Measurements from ENCODE around the gene RALGAPA1. TPM values are rescaled to one million over a fixed set of nuclear protein-coding genes. Genes with fewer than 3 reads are reported as not detected.
"Not testable (repeated sequence)": the region's sequence is repeated elsewhere in the genome, so short reads cannot be mapped to it uniquely, and the experiment has no call there.

Gene RALGAPA1
- total RNA-seq, 1 experiment from 2014 or later, result 11.4 TPM

- no peaks in the 10 kb centered on the region for H3K36me3 ChIP-seq (replicated peaks; ENCODE audit: control insufficient read depth, insufficient read depth, low read length)
- H3K27me3 ChIP-seq (ENCODE audit: control insufficient read depth, insufficient read depth, low read length), result no peaks in the 10 kb centered on the region
- H3K4me3 ChIP-seq (ENCODE audit: insufficient read depth, low read depth, low read length), result no peak overlapping the region
- no peak for DNase-seq
These were observed 18.8 kb upstream of the RALGAPA1 start for GRCh38 chr14:35827678-35828472.

GRCh38 chr14:35826952-35827416, 17.9 kb upstream of the RALGAPA1 start:
- Histone ChIP-seq H3K27me3 (ENCODE audit: control insufficient read depth, insufficient read depth, low read length) (no peaks in the 10 kb centered on the region), H3K4me3 (ENCODE audit: insufficient read depth, low read depth, low read length) (peak overlapping the region; percentile 96), H3K36me3 (replicated peaks; ENCODE audit: control insufficient read depth, insufficient read depth, low read length) (no peaks in the 10 kb centered on the region)
- DNase-seq, result no peak

- H3K4me3 ChIP-seq (ENCODE audit: insufficient read depth, low read depth, low read length), result peak within 1 kb of the TSS; percentile 96
- no peaks in the 10 kb centered on the region for H3K27me3 ChIP-seq (ENCODE audit: control insufficient read depth, insufficient read depth, low read length)
- DNase-seq, result peak; percentile 98
- H3K36me3 ChIP-seq (replicated peaks; ENCODE audit: control insufficient read depth, insufficient read depth, low read length), result no peaks in the 10 kb centered on the region
These were observed 17.3 kb upstream of the RALGAPA1 start, which contains the start of gene BRMS1L for GRCh38 chr14:35826218-35826951. Gene BRMS1L, plus strand, starts transcription at chr14:35826338. Its CDS starts 179 bp downstream, at chr14:35826517.

GRCh38 chr14:35825968-35826217, 16.8 kb upstream of the RALGAPA1 start:
- Histone ChIP-seq H3K4me3 (ENCODE audit: insufficient read depth, low read depth, low read length) (peak overlapping the region; percentile 46), H3K27me3 (ENCODE audit: control insufficient read depth, insufficient read depth, low read length) (no peaks in the 10 kb centered on the region), H3K36me3 (replicated peaks; ENCODE audit: control insufficient read depth, insufficient read depth, low read length) (no peaks in the 10 kb centered on the region)
- no peak for DNase-seq

- not testable (repeated sequence) for DNase-seq; H3K36me3 ChIP-seq (replicated peaks; ENCODE audit: control insufficient read depth, insufficient read depth, low read length); H3K4me3 ChIP-seq (ENCODE audit: insufficient read depth, low read depth, low read length); H3K27me3 ChIP-seq (ENCODE audit: control insufficient read depth, insufficient read depth, low read length)
These were observed 15.5 kb upstream of the RALGAPA1 start for GRCh38 chr14:35824446-35825165.

GRCh38 chr14:35822501-35822900, 13.4 kb upstream of the RALGAPA1 start:
- H3K27me3 ChIP-seq (ENCODE audit: control insufficient read depth, insufficient read depth, low read length), result no peaks in the 10 kb centered on the region
- H3K4me3 ChIP-seq (ENCODE audit: insufficient read depth, low read depth, low read length), result no peak overlapping the region
- no peaks in the 10 kb centered on the region for H3K36me3 ChIP-seq (replicated peaks; ENCODE audit: control insufficient read depth, insufficient read depth, low read length)
- no peak for DNase-seq

GRCh38 chr14:35821564-35822411, 12.7 kb upstream of the RALGAPA1 start:
- DNase-seq, result peak; percentile 66
- Histone ChIP-seq H3K4me3 (ENCODE audit: insufficient read depth, low read depth, low read length) (no peak overlapping the region), H3K27me3 (ENCODE audit: control insufficient read depth, insufficient read depth, low read length) (no peaks in the 10 kb centered on the region), H3K36me3 (replicated peaks; ENCODE audit: control insufficient read depth, insufficient read depth, low read length) (no peaks in the 10 kb centered on the region)

GRCh38 chr14:35819591-35820540, 10.8 kb upstream of the RALGAPA1 start:
- no peaks in the 10 kb centered on the region for H3K36me3 ChIP-seq (replicated peaks; ENCODE audit: control insufficient read depth, insufficient read depth, low read length)
- DNase-seq, result no peak
- H3K4me3 ChIP-seq (ENCODE audit: insufficient read depth, low read depth, low read length), result no peak overlapping the region
- H3K27me3 ChIP-seq (ENCODE audit: control insufficient read depth, insufficient read depth, low read length), result no peaks in the 10 kb centered on the region

GRCh38 chr14:35818346-35819115, 9.4 kb upstream of the RALGAPA1 start:
- H3K27me3 ChIP-seq (ENCODE audit: control insufficient read depth, insufficient read depth, low read length), result no peaks in the 10 kb centered on the region
- no peaks in the 10 kb centered on the region for H3K36me3 ChIP-seq (replicated peaks; ENCODE audit: control insufficient read depth, insufficient read depth, low read length)
- no peak overlapping the region for H3K4me3 ChIP-seq (ENCODE audit: insufficient read depth, low read depth, low read length)
- DNase-seq, result peak; percentile 68

- Histone ChIP-seq H3K36me3 (replicated peaks; ENCODE audit: control insufficient read depth, insufficient read depth, low read length) (no peaks in the 10 kb centered on the region), H3K4me3 (ENCODE audit: insufficient read depth, low read depth, low read length) (no peak overlapping the region), H3K27me3 (ENCODE audit: control insufficient read depth, insufficient read depth, low read length) (no peaks in the 10 kb centered on the region)
- peak; percentile 56 for DNase-seq
These were observed 5.4 kb upstream of the RALGAPA1 start for GRCh38 chr14:35814371-35815005.

GRCh38 chr14:35810963-35811362, 1.9 kb upstream of the RALGAPA1 start:
- no peaks in the 10 kb centered on the region for H3K27me3 ChIP-seq (ENCODE audit: control insufficient read depth, insufficient read depth, low read length)
- no peak for DNase-seq
- H3K36me3 ChIP-seq (replicated peaks; ENCODE audit: control insufficient read depth, insufficient read depth, low read length), result no peaks in the 10 kb centered on the region
- no peak overlapping the region for H3K4me3 ChIP-seq (ENCODE audit: insufficient read depth, low read depth, low read length)

GRCh38 chr14:35809597-35809996, 502 bp upstream of the RALGAPA1 start:
- Histone ChIP-seq H3K36me3 (replicated peaks; ENCODE audit: control insufficient read depth, insufficient read depth, low read length) (no peaks in the 10 kb centered on the region), H3K4me3 (ENCODE audit: insufficient read depth, low read depth, low read length) (no peak overlapping the region), H3K27me3 (ENCODE audit: control insufficient read depth, insufficient read depth, low read length) (no peaks in the 10 kb centered on the region)
- DNase-seq, result no peak

Data from H7 (cell line).